ENCODE data around the gene LRBA. TPM values are rescaled to one million over a fixed set of nuclear protein-coding genes. Genes with fewer than 3 reads are reported as not detected.
A peak's percentile ranks its signal among the peaks of the same experiment; 100 is the strongest.

Gene LRBA
- total and polyA plus RNA-seq, 4 experiments from 2014 or later = 17.1 to 64.5 (median 45.4) TPM

GRCh38 chr4:150948074-150948473, 67.0 kb downstream of the LRBA start:
- ChIA-PET POLR2A (ENCODE audit: partially characterized antibody) (no interaction called here), CTCF (ENCODE audit: partially characterized antibody) (no interaction called here)

GRCh38 chr4:150944660-150945059, 70.4 kb downstream of the LRBA start:
- peaks cover 0 to 2% of the 10 kb centered on the region in 2 donors for H3K36me3 Mint-ChIP-seq
- no peak overlapping the region for H3K4me3 Mint-ChIP-seq
- H3K27ac Mint-ChIP-seq = no peak overlapping the region
- no peaks in the 10 kb centered on the region for H3K9me3 Mint-ChIP-seq
- CTCF ChIA-PET (ENCODE audit: partially characterized antibody) = interaction anchor here (1.3 kb wide), 1 partner anchor 17 kb away, joined by 4 read pairs; no protein-coding TSS in a partner anchor
- Histone ChIP-seq H3K9me3 (ENCODE audit: control insufficient read depth in 1 of 2, low read length in 2 of 2) (no peaks in the 10 kb centered on the region), H3K4me3 (ENCODE audit: low read length in 2 of 2) (no peak overlapping the region), H3K4me1 (ENCODE audit: insufficient read depth, low read length) (peaks cover 22% of the 10 kb centered on the region), H3K27ac (ENCODE audit: low read depth, low read length) (no peak overlapping the region), H3K27me3 (ENCODE audit: insufficient read depth, low read length) (no peaks in the 10 kb centered on the region), H3K36me3 (ENCODE audit: insufficient read depth, low read length) (no peaks in the 10 kb centered on the region)
- POLR2A ChIA-PET (ENCODE audit: partially characterized antibody) = no interaction called here
- peaks cover 33 to 62% (median 46%) of the 10 kb centered on the region in 4 donors for H3K4me1 Mint-ChIP-seq
- intact Hi-C loops (cut with micrococcal nuclease) = no loop called here
- H3K27me3 Mint-ChIP-seq = no peaks in the 10 kb centered on the region
- DNase-seq = no peak

More at GRCh38 chr4:150948074-150948473, 67.0 kb downstream of the LRBA start:
- H3K27me3 ChIP-seq (ENCODE audit: insufficient read depth, low read length) = no peaks in the 10 kb centered on the region
- H3K4me3 ChIP-seq (ENCODE audit: low read length in 2 of 2) = no peak overlapping the region
- no peak overlapping the region for H3K27ac Mint-ChIP-seq
- peak overlapping the region in 2 of 8 donors; percentile 23 to 24 for H3K4me3 Mint-ChIP-seq
- H3K9me3 Mint-ChIP-seq = no peaks in the 10 kb centered on the region
- H3K27ac ChIP-seq (ENCODE audit: low read depth, low read length) = no peak overlapping the region
- no peaks in the 10 kb centered on the region for H3K36me3 ChIP-seq (ENCODE audit: insufficient read depth, low read length)
- H3K36me3 Mint-ChIP-seq = peaks cover 0 to 2% of the 10 kb centered on the region in 2 donors
- intact Hi-C loops (cut with micrococcal nuclease) = no loop called here
- H3K4me1 Mint-ChIP-seq = peaks cover 40 to 72% (median 52%) of the 10 kb centered on the region in 4 donors
- H3K9me3 ChIP-seq (ENCODE audit: control insufficient read depth in 1 of 2, low read length in 2 of 2) = no peaks in the 10 kb centered on the region
- H3K27me3 Mint-ChIP-seq = no peaks in the 10 kb centered on the region
- peaks cover 29% of the 10 kb centered on the region for H3K4me1 ChIP-seq (ENCODE audit: insufficient read depth, low read length)
- DNase-seq = no peak

GRCh38 chr4:150943818-150944217, 71.3 kb downstream of the LRBA start:
- H3K4me1 Mint-ChIP-seq = peaks cover 40 to 62% (median 53%) of the 10 kb centered on the region in 4 donors
- POLR2A ChIA-PET (ENCODE audit: partially characterized antibody) = no interaction called here
- H3K9me3 Mint-ChIP-seq = no peaks in the 10 kb centered on the region
- CTCF ChIA-PET (ENCODE audit: partially characterized antibody) = interaction anchor here (0.6 to 1.3 kb wide), 2 partner anchors 18 to 61 kb away, joined by 3 to 4 read pairs; no protein-coding TSS in a partner anchor
- peak overlapping the region in 2 of 7 donors; percentile 16 to 58 for H3K27ac Mint-ChIP-seq
- peaks cover 0 to 2% of the 10 kb centered on the region in 2 donors for H3K36me3 Mint-ChIP-seq
- peaks cover 30% of the 10 kb centered on the region for H3K4me1 ChIP-seq (ENCODE audit: insufficient read depth, low read length)
- no peaks in the 10 kb centered on the region for H3K27me3 ChIP-seq (ENCODE audit: insufficient read depth, low read length)
- H3K4me3 Mint-ChIP-seq = no peak overlapping the region
- intact Hi-C loops (cut with micrococcal nuclease) = no loop called here
- H3K27me3 Mint-ChIP-seq = no peaks in the 10 kb centered on the region
- H3K4me3 ChIP-seq (ENCODE audit: low read length in 2 of 2) = no peak overlapping the region
- H3K27ac ChIP-seq (ENCODE audit: low read depth, low read length) = no peak overlapping the region
- H3K9me3 ChIP-seq (ENCODE audit: control insufficient read depth in 1 of 2, low read length in 2 of 2) = no peaks in the 10 kb centered on the region
- no peak for DNase-seq
- no peaks in the 10 kb centered on the region for H3K36me3 ChIP-seq (ENCODE audit: insufficient read depth, low read length)

- H3K27ac ChIP-seq (ENCODE audit: low read depth, low read length) = no peak overlapping the region
- POLR2A ChIA-PET (ENCODE audit: partially characterized antibody) = no interaction called here
- Mint-ChIP-seq H3K9me3 (no peaks in the 10 kb centered on the region), H3K27ac (no peak overlapping the region), H3K4me3 (no peak overlapping the region), H3K36me3 (peaks cover 0 to 2% of the 10 kb centered on the region in 2 donors), H3K27me3 (no peaks in the 10 kb centered on the region), H3K4me1 (peaks cover 45 to 64% (median 55%) of the 10 kb centered on the region in 4 donors)
- no peak overlapping the region for H3K4me3 ChIP-seq (ENCODE audit: low read length in 2 of 2)
- CTCF ChIA-PET (ENCODE audit: partially characterized antibody) = interaction anchor here (1.3 kb wide), 1 partner anchor 19 kb away, joined by 4 read pairs; no protein-coding TSS in a partner anchor
- no peaks in the 10 kb centered on the region for H3K27me3 ChIP-seq (ENCODE audit: insufficient read depth, low read length)
- no peaks in the 10 kb centered on the region for H3K9me3 ChIP-seq (ENCODE audit: control insufficient read depth in 1 of 2, low read length in 2 of 2)
- intact Hi-C loops (cut with micrococcal nuclease) = no loop called here
- H3K4me1 ChIP-seq (ENCODE audit: insufficient read depth, low read length) = peaks cover 36% of the 10 kb centered on the region
- H3K36me3 ChIP-seq (ENCODE audit: insufficient read depth, low read length) = no peaks in the 10 kb centered on the region
- DNase-seq = no peak
These were observed 72.0 kb downstream of the LRBA start for GRCh38 chr4:150943126-150943525.

- Mint-ChIP-seq H3K4me1 (peaks cover 43 to 63% (median 53%) of the 10 kb centered on the region in 4 donors), H3K27me3 (no peaks in the 10 kb centered on the region), H3K4me3 (no peak overlapping the region), H3K9me3 (no peaks in the 10 kb centered on the region), H3K36me3 (peaks cover 0 to 2% of the 10 kb centered on the region in 2 donors), H3K27ac (no peak overlapping the region)
- no peaks in the 10 kb centered on the region for H3K27me3 ChIP-seq (ENCODE audit: insufficient read depth, low read length)
- CTCF ChIA-PET (ENCODE audit: partially characterized antibody) = no interaction called here
- POLR2A ChIA-PET (ENCODE audit: partially characterized antibody) = no interaction called here
- no peak for DNase-seq
- no peaks in the 10 kb centered on the region for H3K36me3 ChIP-seq (ENCODE audit: insufficient read depth, low read length)
- H3K4me3 ChIP-seq (ENCODE audit: low read length in 2 of 2) = no peak overlapping the region
- H3K27ac ChIP-seq (ENCODE audit: low read depth, low read length) = no peak overlapping the region
- intact Hi-C loops (cut with micrococcal nuclease) = no loop called here
- no peaks in the 10 kb centered on the region for H3K9me3 ChIP-seq (ENCODE audit: control insufficient read depth in 1 of 2, low read length in 2 of 2)
- H3K4me1 ChIP-seq (ENCODE audit: insufficient read depth, low read length) = peaks cover 35% of the 10 kb centered on the region
These were observed 72.5 kb downstream of the LRBA start for GRCh38 chr4:150942539-150942938.

- CTCF ChIA-PET (ENCODE audit: partially characterized antibody) = no interaction called here
- POLR2A ChIA-PET (ENCODE audit: partially characterized antibody) = interaction anchor here (0.7 kb wide), 1 partner anchor 156 kb away, joined by 4 read pairs; no protein-coding TSS in a partner anchor
These were observed 75.0 kb downstream of the LRBA start for GRCh38 chr4:150940123-150940522.

GRCh38 chr4:150939530-150939929, 75.6 kb downstream of the LRBA start:
- no peaks in the 10 kb centered on the region for H3K27me3 Mint-ChIP-seq
- Histone ChIP-seq H3K4me3 (ENCODE audit: low read length in 2 of 2) (no peak overlapping the region), H3K36me3 (ENCODE audit: insufficient read depth, low read length) (no peaks in the 10 kb centered on the region), H3K27ac (ENCODE audit: low read depth, low read length) (no peak overlapping the region), H3K27me3 (ENCODE audit: insufficient read depth, low read length) (no peaks in the 10 kb centered on the region), H3K4me1 (ENCODE audit: insufficient read depth, low read length) (peaks cover 22% of the 10 kb centered on the region), H3K9me3 (ENCODE audit: control insufficient read depth in 1 of 2, low read length in 2 of 2) (no peaks in the 10 kb centered on the region)
- peaks cover 42 to 61% (median 51%) of the 10 kb centered on the region in 4 donors for H3K4me1 Mint-ChIP-seq
- no peaks in the 10 kb centered on the region for H3K9me3 Mint-ChIP-seq
- intact Hi-C loops (cut with micrococcal nuclease) = no loop called here
- peaks cover 0 to 2% of the 10 kb centered on the region in 2 donors for H3K36me3 Mint-ChIP-seq
- ChIA-PET CTCF (ENCODE audit: partially characterized antibody) (no interaction called here), POLR2A (ENCODE audit: partially characterized antibody) (no interaction called here)
- H3K27ac Mint-ChIP-seq = peak overlapping the region in 3 of 7 donors; percentile 2 to 35 (median 33)
- no peak for DNase-seq
- H3K4me3 Mint-ChIP-seq = peak overlapping the region in 3 of 8 donors; percentile 3 to 32 (median 5)

More at GRCh38 chr4:150940123-150940522, 75.0 kb downstream of the LRBA start:
- no peak overlapping the region for H3K27ac ChIP-seq (ENCODE audit: low read depth, low read length)
- peaks cover 0 to 2% of the 10 kb centered on the region in 2 donors for H3K36me3 Mint-ChIP-seq
- peaks cover 44 to 66% (median 56%) of the 10 kb centered on the region in 4 donors for H3K4me1 Mint-ChIP-seq
- intact Hi-C loops (cut with micrococcal nuclease) = no loop called here
- DNase-seq = no peak
- no peak overlapping the region for H3K27ac Mint-ChIP-seq
- H3K4me1 ChIP-seq (ENCODE audit: insufficient read depth, low read length) = peaks cover 22% of the 10 kb centered on the region
- H3K27me3 Mint-ChIP-seq = no peaks in the 10 kb centered on the region
- no peak overlapping the region for H3K4me3 ChIP-seq (ENCODE audit: low read length in 2 of 2)
- no peaks in the 10 kb centered on the region for H3K36me3 ChIP-seq (ENCODE audit: insufficient read depth, low read length)
- H3K27me3 ChIP-seq (ENCODE audit: insufficient read depth, low read length) = no peaks in the 10 kb centered on the region
- no peaks in the 10 kb centered on the region for H3K9me3 ChIP-seq (ENCODE audit: control insufficient read depth in 1 of 2, low read length in 2 of 2)
- no peaks in the 10 kb centered on the region for H3K9me3 Mint-ChIP-seq
- no peak overlapping the region for H3K4me3 Mint-ChIP-seq
